GM19395 (cell line): ENCODE measurements around the gene ZNF428.
A peak's percentile ranks its signal among the peaks of the same experiment; 100 is the strongest.
"Not testable (repeated sequence)": the region's sequence is repeated elsewhere in the genome, so short reads cannot be mapped to it uniquely, and the experiment has no call there.

Experiments
- ATAC-seq: cut with Tn5 transposase; IDR thresholded peaks from one replicate; pipeline ENCODE4 v1.9.1; 2021; ENCODE audit warnings: mild to moderate bottlenecking, moderate library complexity; ENCODE audit not compliant: unreplicated experiment

Gene ZNF428, protein sequence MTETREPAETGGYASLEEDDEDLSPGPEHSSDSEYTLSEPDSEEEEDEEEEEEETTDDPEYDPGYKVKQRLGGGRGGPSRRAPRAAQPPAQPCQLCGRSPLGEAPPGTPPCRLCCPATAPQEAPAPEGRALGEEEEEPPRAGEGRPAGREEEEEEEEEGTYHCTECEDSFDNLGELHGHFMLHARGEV

DNA sequence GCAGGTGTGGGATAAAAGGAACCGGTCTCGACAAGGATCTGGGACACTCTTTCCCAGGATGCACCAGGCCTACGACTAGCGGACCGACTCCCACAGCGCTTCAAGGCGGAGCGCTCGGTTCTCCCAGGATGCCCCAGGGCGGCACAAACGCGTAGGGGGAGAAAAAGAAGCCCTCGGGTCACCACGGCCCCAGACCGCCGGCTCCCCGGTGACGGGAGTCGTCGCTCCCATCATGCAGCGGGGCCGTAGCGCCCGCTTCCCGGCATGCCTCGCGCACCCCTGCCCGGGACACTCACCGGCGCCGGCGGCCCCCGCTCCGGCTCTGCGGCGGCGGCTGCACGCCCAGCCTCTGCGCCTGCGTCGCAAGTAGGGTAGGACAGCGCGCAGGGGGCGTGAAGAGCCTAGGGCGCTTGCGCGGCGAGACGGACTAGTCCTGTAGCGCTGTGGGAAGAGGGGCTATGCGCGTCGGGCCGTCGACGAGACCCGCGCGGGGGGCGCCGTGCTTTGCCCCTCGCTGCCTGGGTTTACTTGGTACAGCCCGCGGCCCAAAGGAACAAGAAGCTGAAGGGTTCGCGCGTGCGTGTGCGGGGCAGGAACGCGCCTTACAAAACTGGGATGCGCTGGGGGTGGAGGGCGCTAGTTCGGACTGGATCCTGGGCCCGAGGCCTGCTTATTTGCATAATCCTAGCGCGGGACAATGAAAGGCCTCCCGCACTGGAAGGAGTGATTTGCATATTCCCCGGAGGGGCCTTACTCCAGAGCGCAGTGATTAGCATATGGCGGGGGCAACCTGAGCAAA is at the start of gene ZNF428:
Gene ZNF428, minus strand, starts transcription at position 368 of the 799 bp plus-strand sequence. CDS start 5,325 bp downstream, outside the sequence.
- peak; percentile 74 for ATAC-seq

DNA sequence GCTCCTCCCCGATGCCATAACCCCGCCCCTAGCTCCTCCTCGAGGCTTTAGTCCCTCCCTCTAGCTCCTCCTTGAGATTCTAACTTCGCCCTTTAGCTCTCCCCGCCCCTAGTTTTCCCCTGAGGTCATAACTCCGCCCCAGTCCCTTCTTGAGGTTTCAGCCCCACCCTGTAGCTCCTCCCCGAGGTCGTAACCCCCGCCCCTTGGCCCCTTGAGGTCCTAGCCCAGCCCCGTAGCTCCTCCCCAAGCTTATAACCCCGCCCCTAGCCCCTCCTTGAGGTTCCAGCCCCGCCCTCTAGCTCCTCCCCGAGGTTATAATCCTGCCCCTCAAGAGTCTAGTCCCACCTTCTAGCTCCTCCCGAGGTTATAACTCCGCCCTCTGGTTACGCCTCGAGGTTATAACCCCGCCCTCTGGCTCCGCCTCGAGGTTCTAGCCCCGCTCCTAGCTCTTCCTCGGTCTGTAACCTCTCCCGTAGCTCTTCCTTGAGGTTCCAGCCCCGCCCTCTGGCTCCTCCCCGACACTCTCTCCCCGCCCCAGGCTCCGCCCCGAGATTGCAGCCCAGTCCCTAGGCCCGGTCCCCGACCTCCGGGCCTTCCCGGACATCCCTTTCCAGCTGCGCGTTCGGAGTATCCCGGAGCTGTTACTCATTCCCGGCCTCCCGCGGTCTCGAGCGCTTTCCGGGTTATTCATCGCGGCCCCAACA is 49.1 kb upstream of the ZNF428 start:
- peak; percentile 84 for ATAC-seq

DNA sequence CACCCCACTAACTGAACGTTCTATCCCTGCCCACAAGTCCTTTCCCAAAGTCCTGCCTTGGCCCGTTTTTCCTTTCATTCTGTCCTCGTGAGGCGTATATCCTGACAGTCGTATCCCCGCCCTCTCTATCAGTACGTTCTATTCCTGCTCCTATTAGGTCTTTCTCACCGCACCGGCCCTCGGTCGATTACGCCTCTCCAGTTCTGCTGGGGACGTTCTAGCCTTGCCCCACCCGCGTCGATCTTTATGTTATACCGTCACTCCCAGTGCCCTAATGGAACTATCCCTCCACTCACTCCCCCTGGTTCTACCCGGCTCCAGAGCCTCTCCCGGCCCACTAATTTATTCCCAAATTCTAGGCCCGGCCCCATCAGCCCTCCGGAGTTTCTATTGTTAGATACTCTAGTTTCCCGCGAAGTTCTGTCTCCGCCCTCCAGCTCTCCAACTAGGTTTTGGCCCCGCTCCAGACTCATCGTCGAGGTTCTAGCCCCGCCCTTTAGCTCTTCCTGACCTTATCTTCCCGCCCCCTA is 48.5 kb upstream of the ZNF428 start:
- ATAC-seq, result no peak

DNA sequence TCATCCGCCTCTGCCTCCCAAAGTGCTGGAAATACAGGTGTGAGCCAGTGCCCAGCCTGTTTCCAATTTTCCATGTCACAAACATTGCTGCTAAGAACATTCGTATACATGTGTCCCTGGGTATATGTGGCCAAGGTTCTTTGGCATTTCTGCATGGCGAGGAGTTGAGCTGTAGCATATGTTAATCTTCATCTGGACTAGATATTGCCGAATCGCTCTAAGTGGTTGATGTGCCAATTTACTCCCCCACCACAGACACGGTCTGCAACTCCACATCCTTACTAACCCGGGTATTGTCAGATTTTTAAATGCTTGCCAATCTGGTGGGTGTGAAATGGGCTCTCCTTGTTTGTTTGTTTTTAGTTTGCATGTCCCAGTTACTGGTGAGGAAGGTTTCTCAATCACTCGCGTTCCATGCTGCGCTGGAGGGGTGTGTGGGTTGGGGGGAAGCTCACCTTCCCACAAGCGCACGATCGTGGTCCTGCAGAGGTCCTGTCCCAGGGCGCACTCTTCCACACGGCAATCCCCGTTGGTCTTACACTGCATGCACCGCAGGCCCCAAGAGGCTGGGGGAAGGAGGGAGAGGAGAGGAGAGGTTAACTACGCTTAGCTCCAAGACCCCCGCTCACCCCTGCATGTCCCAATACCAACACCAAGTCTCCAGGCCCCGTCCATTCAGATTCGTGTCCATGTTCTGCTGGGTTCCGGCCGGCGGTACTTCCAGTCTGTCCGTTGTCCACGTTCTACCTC is 47.9 kb upstream of the ZNF428 start:
- no peak for ATAC-seq

GRCh38 chr19:43664018-43664417 is 44.6 kb upstream of the ZNF428 start:
- no peak for ATAC-seq

DNA sequence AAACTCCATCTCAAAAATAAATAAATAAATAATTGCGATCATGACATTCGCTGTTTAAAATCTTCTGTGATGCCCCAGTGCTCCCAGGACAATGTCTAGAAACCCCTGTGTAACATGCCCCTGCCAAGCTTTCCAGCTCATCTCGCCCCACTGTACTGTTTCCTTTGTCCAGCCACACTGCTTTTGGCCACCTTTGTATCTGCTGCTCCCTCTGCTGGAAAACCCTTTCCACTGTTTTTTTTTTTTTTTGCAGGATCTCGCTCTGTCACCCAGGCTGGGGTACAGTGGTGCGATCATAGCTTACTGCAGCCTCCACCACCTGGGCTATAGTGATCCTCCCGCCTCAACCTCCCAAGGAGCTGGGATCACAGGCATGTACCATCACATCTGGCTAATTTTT is 43.1 kb upstream of the ZNF428 start:
- no peak for ATAC-seq

DNA sequence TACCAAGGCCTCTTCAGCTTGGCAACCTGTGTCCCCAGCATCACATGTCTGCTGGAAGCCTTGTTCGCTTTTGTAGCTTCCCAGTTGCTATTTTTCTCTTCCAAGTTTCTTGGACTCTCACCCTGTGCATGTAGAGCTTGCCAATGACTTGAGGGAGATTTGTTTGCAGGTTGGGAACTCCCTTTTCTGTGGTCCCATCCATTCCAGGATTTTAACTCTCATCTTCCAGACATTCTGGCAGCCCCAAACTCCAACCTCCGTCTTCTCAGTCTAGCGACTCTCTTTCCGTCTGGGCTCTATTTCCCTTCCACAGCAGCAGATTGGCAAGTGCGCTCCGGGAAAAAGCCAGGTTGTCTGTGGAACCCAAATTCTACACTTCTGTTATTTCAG is 41.5 kb upstream of the ZNF428 start:
- ATAC-seq, result no peak

DNA sequence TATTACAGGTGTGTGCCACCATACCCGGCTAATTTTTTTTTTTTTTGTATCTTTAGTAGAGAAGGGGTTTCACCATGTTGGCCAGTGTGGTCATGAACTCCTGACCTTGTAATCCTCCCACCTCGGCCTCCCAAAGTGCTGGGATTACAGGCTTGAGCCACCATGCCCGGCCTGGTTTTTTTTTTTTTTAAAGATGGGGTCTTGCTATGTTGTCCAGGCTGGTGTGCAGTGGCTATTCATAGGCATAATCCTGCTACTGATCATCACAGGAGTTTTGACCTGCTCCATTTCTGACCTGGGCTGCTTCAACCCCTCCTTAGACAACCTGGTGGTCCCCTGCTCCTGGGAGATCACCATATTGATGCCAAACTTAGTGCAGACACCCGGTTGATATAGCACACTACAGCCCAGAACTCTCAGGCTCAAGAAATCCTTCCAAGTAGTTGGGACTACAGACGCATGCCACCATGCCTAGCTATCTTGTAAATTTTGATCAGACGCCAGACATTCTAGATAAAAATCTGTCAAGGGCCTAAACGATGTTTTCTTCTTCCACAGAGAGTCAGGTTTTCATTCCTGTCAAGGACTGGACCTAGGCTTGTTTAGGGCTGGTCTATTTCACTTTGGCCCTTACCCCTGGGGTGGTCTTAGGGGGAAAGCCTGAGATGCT is 41.0 kb upstream of the ZNF428 start:
- no peak for ATAC-seq

DNA sequence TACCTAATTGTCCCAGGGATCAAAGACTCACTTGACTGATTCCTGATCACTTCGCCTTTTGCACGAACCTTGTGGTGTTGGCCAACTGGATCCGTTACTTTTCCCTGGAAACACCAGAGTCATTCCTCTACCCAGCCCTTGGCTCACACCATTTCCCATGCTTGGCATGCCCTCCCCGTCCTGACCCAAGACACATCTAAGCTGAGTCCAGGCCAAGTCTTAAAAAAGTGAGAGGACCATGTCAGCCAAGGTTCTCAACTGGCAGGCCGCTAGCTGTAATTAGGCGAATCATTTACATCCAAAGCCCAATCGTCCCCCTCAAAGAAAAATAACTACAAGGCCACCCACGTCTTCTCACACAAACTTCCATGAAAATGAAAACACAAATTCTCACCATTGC is 39.1 kb upstream of the ZNF428 start:
- ATAC-seq, result no peak

DNA sequence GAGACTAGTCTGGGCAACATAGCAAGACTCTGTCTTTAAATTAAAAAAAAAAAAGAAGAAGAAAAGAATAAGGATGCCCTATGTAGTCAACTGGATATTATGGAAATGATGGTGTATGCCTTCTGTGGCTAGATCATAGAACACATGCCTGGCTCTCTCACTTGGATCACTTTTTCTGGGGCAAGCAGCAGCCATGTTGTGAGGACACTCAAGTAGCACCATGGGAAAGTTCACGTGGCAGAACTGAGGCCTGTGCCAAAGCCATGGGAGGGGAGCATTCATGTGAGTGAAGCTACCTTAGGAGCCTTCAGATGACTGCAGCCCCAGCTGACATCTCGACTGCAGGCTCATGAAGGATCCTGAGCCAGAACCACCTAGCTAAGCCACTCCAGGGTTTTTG is 38.6 kb upstream of the ZNF428 start:
- ATAC-seq, result no peak

DNA sequence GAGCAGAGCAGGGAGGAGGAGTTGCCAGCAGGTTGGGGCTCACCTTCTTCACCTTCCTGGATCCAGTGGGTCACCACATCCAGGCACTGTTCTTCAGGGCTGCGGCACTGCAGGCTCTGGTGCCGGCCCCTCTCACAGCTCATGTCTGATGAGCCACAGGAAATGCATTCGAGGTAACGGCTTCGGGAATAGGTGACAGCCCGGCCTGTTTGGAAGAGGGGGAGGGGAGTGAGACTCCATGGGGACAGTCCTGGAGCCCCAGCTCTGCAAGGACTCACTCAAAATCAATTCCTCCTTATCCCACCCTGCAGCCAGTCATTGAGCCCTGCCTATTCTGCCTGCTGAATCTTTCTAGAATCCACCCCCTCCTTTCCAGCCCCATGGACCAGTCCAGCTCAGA is 37.0 kb upstream of the ZNF428 start:
- ATAC-seq, result no peak

- ATAC-seq, result no peak
Observed at GRCh38 chr19:43652546-43652874, 33.1 kb upstream of the ZNF428 start.

GRCh38 chr19:43651758-43652545 is 32.5 kb upstream of the ZNF428 start:
- no peak for ATAC-seq

DNA sequence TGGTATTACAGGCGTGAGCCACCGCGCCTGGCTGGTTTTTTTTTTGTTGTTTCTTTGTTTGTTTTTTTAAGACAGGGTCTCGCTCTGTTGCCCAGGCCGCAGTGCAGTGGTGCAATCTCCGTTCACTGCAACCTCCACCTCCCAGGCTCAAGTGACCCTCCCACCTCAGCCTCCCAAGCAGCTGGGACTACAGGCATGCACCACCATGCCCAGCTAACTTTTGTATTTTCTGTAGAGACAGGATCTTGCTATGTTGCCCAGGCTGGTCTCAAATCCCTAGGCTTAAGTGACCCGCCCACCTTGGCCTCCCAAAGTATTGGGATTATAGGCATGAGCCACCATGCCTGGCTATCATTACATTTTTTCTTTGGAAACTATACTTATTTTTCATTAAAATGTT is 30.8 kb upstream of the ZNF428 start:
- not testable (repeated sequence) for ATAC-seq

- no peak for ATAC-seq
Observed at GRCh38 chr19:43649514-43649913, 30.1 kb upstream of the ZNF428 start.

GRCh38 chr19:43648633-43649032 is 29.2 kb upstream of the ZNF428 start:
- ATAC-seq, result no peak

GRCh38 chr19:43644181-43644580 is 24.8 kb upstream of the ZNF428 start:
- ATAC-seq, result no peak

DNA sequence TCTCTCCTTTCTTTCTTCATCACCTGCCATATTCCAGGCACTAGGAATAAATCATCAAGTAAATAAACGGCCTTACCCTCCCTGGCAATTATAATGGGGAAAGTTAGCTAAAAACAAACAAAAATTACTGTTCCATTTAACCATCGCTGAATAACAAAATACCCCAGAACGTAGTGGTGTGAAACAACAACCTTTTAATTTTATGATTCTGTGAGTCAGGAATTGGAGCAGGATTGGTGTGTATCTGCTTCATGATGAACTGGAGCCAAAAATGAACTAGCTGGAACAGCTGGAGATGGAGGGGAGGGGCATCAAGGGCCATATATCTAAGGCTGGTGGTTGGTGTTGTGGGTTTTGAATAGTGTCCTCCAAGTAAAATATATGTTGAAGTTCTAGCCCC is 23.9 kb upstream of the ZNF428 start:
- ATAC-seq, result no peak

DNA sequence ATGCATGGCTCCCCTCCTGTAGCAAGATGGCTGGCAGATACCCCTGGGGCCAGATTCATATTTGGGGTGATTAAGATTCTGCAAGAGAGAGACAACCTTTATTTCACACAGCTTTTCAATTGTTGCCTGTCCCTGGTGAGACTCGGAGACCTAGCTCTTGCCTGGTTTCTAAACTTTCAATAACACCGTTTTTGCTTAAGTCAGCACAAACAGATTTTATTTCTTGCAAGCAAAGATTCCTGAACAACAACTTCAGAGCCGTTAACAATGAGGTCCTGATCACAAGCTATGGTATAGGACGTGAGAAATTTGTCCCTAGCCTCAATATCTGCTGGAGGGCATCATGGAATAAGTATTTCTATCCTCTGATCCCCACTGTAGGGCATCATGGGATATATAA is 23.1 kb upstream of the ZNF428 start:
- ATAC-seq, result no peak

DNA sequence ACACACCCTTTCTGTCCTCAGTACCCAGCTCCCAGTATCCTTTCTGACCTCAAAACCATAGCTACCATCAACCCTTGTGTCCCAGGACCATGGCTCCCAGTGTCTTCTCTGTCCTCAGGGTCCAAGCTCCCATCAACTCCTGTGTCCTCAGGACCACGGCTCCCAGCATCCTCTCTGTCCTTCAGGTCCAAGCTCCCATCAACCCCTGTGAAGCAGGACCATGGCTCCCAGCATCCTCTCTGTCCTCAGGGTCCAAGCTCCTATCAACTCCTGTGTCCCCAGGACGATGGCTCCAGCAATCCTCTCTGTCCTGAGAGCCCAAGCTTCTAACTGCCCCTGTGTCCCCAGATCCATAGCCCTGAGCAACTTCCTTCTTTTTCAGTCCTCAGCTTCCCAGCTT is 21.9 kb upstream of the ZNF428 start:
- no peak for ATAC-seq
